ENCODE data around the gene ZNF185.

The ZNF185 gene

GRCh38 chrX:152897222-152898131 lies at the start of gene ZNF185:
Gene ZNF185 (plus strand): TSS chrX:152898067. CDS start chrX:152914490, 16,423 bp downstream.
- no peak for FAIRE-seq

- FAIRE-seq, result no peak
Measured at GRCh38 chrX:152850465-152850864, 47.4 kb upstream of the ZNF185 start.

- no peak for FAIRE-seq
Measured at GRCh38 chrX:152853986-152854385, 43.9 kb upstream of the ZNF185 start.

- FAIRE-seq, result no peak
Measured at GRCh38 chrX:152861116-152861515, 36.8 kb upstream of the ZNF185 start.

GRCh38 chrX:152861826-152862225 lies 36.0 kb upstream of the ZNF185 start:
- peak; percentile 58 for FAIRE-seq

GRCh38 chrX:152865232-152865920 lies 32.5 kb upstream of the ZNF185 start:
- FAIRE-seq, result no peak

GRCh38 chrX:152866386-152866785 lies 31.5 kb upstream of the ZNF185 start:
- no peak for FAIRE-seq

- FAIRE-seq, result no peak
Measured at GRCh38 chrX:152869972-152870371, 27.9 kb upstream of the ZNF185 start.

- FAIRE-seq, result no peak
Measured at GRCh38 chrX:152871260-152871659, 26.6 kb upstream of the ZNF185 start.

- no peak for FAIRE-seq
Measured at GRCh38 chrX:152872522-152872921, 25.3 kb upstream of the ZNF185 start.

- FAIRE-seq, result no peak
Measured at GRCh38 chrX:152873361-152873760, 24.5 kb upstream of the ZNF185 start.

GRCh38 chrX:152876931-152877840 lies 20.7 kb upstream of the ZNF185 start:
- no peak for FAIRE-seq

GRCh38 chrX:152878976-152879755 lies 18.7 kb upstream of the ZNF185 start:
- no peak for FAIRE-seq

GRCh38 chrX:152881289-152881688 lies 16.6 kb upstream of the ZNF185 start:
- no peak for FAIRE-seq

- FAIRE-seq, result no peak
Measured at GRCh38 chrX:152884171-152884570, 13.7 kb upstream of the ZNF185 start.

- FAIRE-seq, result no peak
Measured at GRCh38 chrX:152886716-152887115, 11.2 kb upstream of the ZNF185 start.

GRCh38 chrX:152892499-152892898 lies 5.4 kb upstream of the ZNF185 start:
- FAIRE-seq, result no peak

- no peak for FAIRE-seq
Measured at GRCh38 chrX:152892999-152893891, 4.6 kb upstream of the ZNF185 start.

GRCh38 chrX:152893980-152894610 lies 3.8 kb upstream of the ZNF185 start:
- FAIRE-seq, result no peak

- FAIRE-seq, result no peak
Measured at GRCh38 chrX:152895121-152895520, 2.7 kb upstream of the ZNF185 start.

Data from G401.6 (cell line).